Liver (tissue), 9 donors: ENCODE data around the gene MROH8. TPM values are rescaled to one million over a fixed set of nuclear protein-coding genes. Genes with fewer than 3 reads are reported as not detected.

Experiments
- DNase-seq: peaks from one replicate; pipeline ENCODE4 v3.0.0-alpha.2; 2017; ENCODE audit warnings: low spot score
- H3K27ac ChIP-seq, 2 donors: one replicate each; pipeline ENCODE4 v1.7.0; 2013; ENCODE audit warnings: inconsistent platforms in 2 of 2, low read length in 2 of 2, control low read depth in 1 of 2, low read depth in 1 of 2, mild to moderate bottlenecking in 1 of 2
- H3K27me3 ChIP-seq, 4 donors: one replicate each; pipeline versions ENCODE4 v1.6.1 to v1.7.0; 2013; ENCODE audit warnings: low read length in 3 of 4, inconsistent platforms in 1 of 4, mild to moderate bottlenecking in 1 of 4, moderate library complexity in 1 of 4; ENCODE audit not compliant: control insufficient read depth in 4 of 4, insufficient read depth in 4 of 4
- H3K36me3 ChIP-seq, 4 donors: one replicate each; pipeline versions ENCODE4 v1.6.1 to v1.7.0; 2013; ENCODE audit warnings: low read length in 3 of 4, mild to moderate bottlenecking in 3 of 4, low read depth in 1 of 4, moderate library complexity in 1 of 4; ENCODE audit not compliant: control insufficient read depth in 4 of 4, insufficient read depth in 3 of 4
- H3K4me1 ChIP-seq, 4 donors: one replicate each; pipeline versions ENCODE4 v1.6.1 to v1.7.0; 2013; ENCODE audit warnings: low read length in 3 of 4, mild to moderate bottlenecking in 3 of 4, moderate library complexity in 1 of 4; ENCODE audit not compliant: control insufficient read depth in 4 of 4, insufficient read depth in 4 of 4
- H3K4me3 ChIP-seq, 3 donors: one replicate each; pipeline versions ENCODE4 v1.6.1 to v1.7.0; 2013; ENCODE audit warnings: low read length in 3 of 3, control low read depth in 1 of 3, low read depth in 1 of 3, mild to moderate bottlenecking in 1 of 3
- H3K9ac ChIP-seq, 2 donors: one replicate each; pipeline ENCODE4 v1.7.0; 2013; ENCODE audit warnings: low read length in 2 of 2, mild to moderate bottlenecking in 2 of 2, moderate library complexity in 2 of 2, control low read depth in 1 of 2, low read depth in 1 of 2
- H3K9me3 ChIP-seq, 4 donors: one replicate each; pipeline versions ENCODE4 v1.6.1 to v1.7.0; 2013; ENCODE audit warnings: low read length in 3 of 4; ENCODE audit not compliant: control insufficient read depth in 4 of 4
- CTCF ChIP-seq: fragments of 150-350 bp; IDR thresholded peaks from 2 replicates; pipeline ENCODE4 v1.5.1; 2017; ENCODE audit warnings: improper control_type of control experiment, low read depth, low read length; ENCODE audit not compliant: missing input control
- FOXA1 ChIP-seq: IDR thresholded peaks from 2 replicates; pipeline ENCODE4 v1.6.1; 2016; ENCODE audit warnings: antibody characterized with exemption
- GABPA ChIP-seq, 2 donors: IDR thresholded peaks in 1 of 2; conservative IDR thresholded peaks in 1 of 2; 2 replicates each; pipeline ENCODE4 v1.6.1; 2016; ENCODE audit warnings: antibody characterized with exemption in 2 of 2, mild to moderate bottlenecking in 1 of 2, moderate library complexity in 1 of 2
- HNF4A ChIP-seq, 2 donors: conservative IDR thresholded peaks; 2 replicates each; pipeline ENCODE4 v1.6.1; 2016; ENCODE audit warnings: antibody characterized with exemption in 2 of 2, mild to moderate bottlenecking in 2 of 2
- HNF4G ChIP-seq: IDR thresholded peaks from 2 replicates; pipeline ENCODE4 v1.6.1; 2016; ENCODE audit warnings: antibody characterized with exemption
- RAD21 ChIP-seq, 2 donors: IDR thresholded peaks; 2 replicates each; pipeline ENCODE4 v1.6.1; 2016; ENCODE audit warnings: antibody characterized with exemption in 2 of 2, mild to moderate bottlenecking in 2 of 2
- REST ChIP-seq: IDR thresholded peaks from 2 replicates; pipeline ENCODE4 v1.6.1; 2016; ENCODE audit warnings: antibody characterized with exemption, mild to moderate bottlenecking
- RXRA ChIP-seq, 2 donors: IDR thresholded peaks; 2 replicates each; pipeline ENCODE4 v1.6.1; 2017 to 2018; ENCODE audit warnings: antibody characterized with exemption in 2 of 2, mild to moderate bottlenecking in 1 of 2
- SP1 ChIP-seq: IDR thresholded peaks from 2 replicates; pipeline ENCODE4 v1.6.1; 2018; ENCODE audit warnings: antibody characterized with exemption, mild to moderate bottlenecking
- TAF1 ChIP-seq: conservative IDR thresholded peaks from 2 replicates; pipeline ENCODE4 v1.6.1; 2016; ENCODE audit warnings: antibody characterized with exemption, mild to moderate bottlenecking
- WGBS: extraction: QIAGEN DNeasy Blood & Tissue Kit; methylation state at CpG from one replicate; pipeline ENCODE4 v1.1.7; 2013; 5-methylcytosine and 5-hydroxymethylcytosine counted together
- polyA plus RNA-seq, 2 donors: library from polyadenylated mRNA; stranded (reverse) in 1 of 2; unstranded in 1 of 2; fragments of 200-250 nt in 1 of 2; fragments of >200 nt in 1 of 2; fragmentation: Nextera tagmentation in 1 of 2; extraction: Ambion mirVana in 1 of 2; gene quantifications; one replicate each; pipeline versions ENCODE4 v1.2.1 to v1.2.3, GENCODE V29; 2013 to 2015
- total RNA-seq, 2 donors: library from RNA; depleted of rRNA; stranded (reverse); fragments of >200 nt; gene quantifications; one replicate each; pipeline ENCODE4 v1.2.3, GENCODE V29; 2014
- TF ChIP-seq, protein P1 (sequence below): IDR thresholded peaks from 2 replicates; pipeline ENCODE4 v1.6.1; 2016; ENCODE audit warnings: antibody characterized with exemption
- TF ChIP-seq, protein P2 (sequence below): IDR thresholded peaks from 2 replicates; pipeline ENCODE4 v1.6.1; 2016; ENCODE audit warnings: antibody characterized with exemption
- TF ChIP-seq, protein P3 (sequence below): IDR thresholded peaks from 2 replicates; pipeline ENCODE4 v1.6.1; 2016; ENCODE audit warnings: antibody characterized with exemption
- donor health status: healthy.
- donor health status: healthy.
- donor health status: healthy.
- donor health status: healthy.
- donor health status: healthy.

The MROH8 gene
- total and polyA plus RNA-seq, 4 donors = 1.3 to 5.1 (median 2.0) TPM

GRCh38 chr20:37066168-37066567, 113.2 kb downstream of the MROH8 start (continued):
- TF ChIP-seq REST (no peak), FOXA1 (no peak), RXRA (IDR thresholded peaks at IDR 0.05) (no peak), HNF4A (conservative IDR thresholded peaks at IDR 0.05) (no peak), SP1 (no peak)

DNA sequence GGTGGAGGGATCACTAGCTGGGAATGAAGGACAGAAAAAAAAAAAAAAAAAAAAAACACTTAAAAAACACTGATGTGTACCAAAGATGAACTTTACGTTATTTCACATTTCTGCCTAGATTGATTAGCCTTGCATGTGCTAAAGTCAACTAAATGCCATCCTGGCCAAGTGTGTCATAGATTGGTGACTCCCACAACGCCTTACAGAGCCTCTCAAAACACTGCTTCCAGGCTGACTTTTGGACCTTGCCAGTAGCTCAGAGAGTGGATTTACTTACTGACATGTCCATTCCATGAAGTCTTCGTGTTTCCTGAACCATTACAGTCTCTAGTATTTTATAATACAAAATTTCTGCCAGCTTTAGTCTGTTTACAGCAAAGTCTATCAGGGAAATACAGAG, 124.1 kb downstream of the MROH8 start:
- Histone ChIP-seq H3K4me1 (no peaks in the 10 kb centered on the region), H3K9ac (no peak overlapping the region), H3K27me3 (no peaks in the 10 kb centered on the region), H3K27ac (no peak overlapping the region), H3K9me3 (no peaks in the 10 kb centered on the region), H3K36me3 (peaks cover 0 to 9% (median 2%) of the 10 kb centered on the region in 4 donors), H3K4me3 (no peak overlapping the region)
- no peak for TF ChIP-seq GABPA (IDR thresholded peaks at IDR 0.05 in 1 of 2, conservative IDR thresholded peaks at IDR 0.05 in 1 of 2)
- TF ChIP-seq TAF1 = no peak
- TF ChIP-seq, protein P1, sequence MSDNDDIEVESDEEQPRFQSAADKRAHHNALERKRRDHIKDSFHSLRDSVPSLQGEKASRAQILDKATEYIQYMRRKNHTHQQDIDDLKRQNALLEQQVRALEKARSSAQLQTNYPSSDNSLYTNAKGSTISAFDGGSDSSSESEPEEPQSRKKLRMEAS = no peak
- peak in 1 of 2 donors; percentile 10 for TF ChIP-seq HNF4A (conservative IDR thresholded peaks at IDR 0.05)
- TF ChIP-seq SP1 = no peak
- TF ChIP-seq, protein P2, sequence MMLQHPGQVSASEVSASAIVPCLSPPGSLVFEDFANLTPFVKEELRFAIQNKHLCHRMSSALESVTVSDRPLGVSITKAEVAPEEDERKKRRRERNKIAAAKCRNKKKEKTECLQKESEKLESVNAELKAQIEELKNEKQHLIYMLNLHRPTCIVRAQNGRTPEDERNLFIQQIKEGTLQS = no peak
- TF ChIP-seq CTCF = no peak
- WGBS = 53% methylated on average over 3 of the region's 3 CpGs
- no peak for DNase-seq

GRCh38 chr20:37053230-37053950, 126.0 kb downstream of the MROH8 start:
- no peaks in the 10 kb centered on the region for H3K27me3 ChIP-seq
- no peaks in the 10 kb centered on the region for H3K4me1 ChIP-seq
- DNase-seq = no peak
- H3K9me3 ChIP-seq = no peaks in the 10 kb centered on the region
- WGBS = 98% methylated on average over 4 of the region's 4 CpGs
- H3K27ac ChIP-seq = no peak overlapping the region
- no peak overlapping the region for H3K9ac ChIP-seq
- no peak overlapping the region for H3K4me3 ChIP-seq
- peaks cover 0 to 7% (median 2%) of the 10 kb centered on the region in 4 donors for H3K36me3 ChIP-seq
- TF ChIP-seq RAD21 (IDR thresholded peaks at IDR 0.05) (no peak), CTCF (no peak), HNF4G (no peak), REST (no peak), GABPA (IDR thresholded peaks at IDR 0.05 in 1 of 2, conservative IDR thresholded peaks at IDR 0.05 in 1 of 2) (no peak), HNF4A (conservative IDR thresholded peaks at IDR 0.05) (no peak)
- TF ChIP-seq, protein P1 = no peak
- TF ChIP-seq, protein P3, sequence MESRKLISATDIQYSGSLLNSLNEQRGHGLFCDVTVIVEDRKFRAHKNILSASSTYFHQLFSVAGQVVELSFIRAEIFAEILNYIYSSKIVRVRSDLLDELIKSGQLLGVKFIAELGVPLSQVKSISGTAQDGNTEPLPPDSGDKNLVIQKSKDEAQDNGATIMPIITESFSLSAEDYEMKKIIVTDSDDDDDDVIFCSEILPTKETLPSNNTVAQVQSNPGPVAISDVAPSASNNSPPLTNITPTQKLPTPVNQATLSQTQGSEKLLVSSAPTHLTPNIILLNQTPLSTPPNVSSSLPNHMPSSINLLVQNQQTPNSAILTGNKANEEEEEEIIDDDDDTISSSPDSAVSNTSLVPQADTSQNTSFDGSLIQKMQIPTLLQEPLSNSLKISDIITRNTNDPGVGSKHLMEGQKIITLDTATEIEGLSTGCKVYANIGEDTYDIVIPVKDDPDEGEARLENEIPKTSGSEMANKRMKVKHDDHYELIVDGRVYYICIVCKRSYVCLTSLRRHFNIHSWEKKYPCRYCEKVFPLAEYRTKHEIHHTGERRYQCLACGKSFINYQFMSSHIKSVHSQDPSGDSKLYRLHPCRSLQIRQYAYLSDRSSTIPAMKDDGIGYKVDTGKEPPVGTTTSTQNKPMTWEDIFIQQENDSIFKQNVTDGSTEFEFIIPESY = no peak
